HG03342 (cell line): ENCODE measurements around the gene XPR1.
"Not testable (repeated sequence)": the region's sequence is repeated elsewhere in the genome, so short reads cannot be mapped to it uniquely, and the experiment has no call there.

Experiments used
- ATAC-seq: cut with Tn5 transposase; IDR thresholded peaks from one replicate; pipeline ENCODE4 v1.9.1; 2021; ENCODE audit warnings: mild to moderate bottlenecking, moderate library complexity; ENCODE audit not compliant: unreplicated experiment

XPR1 gene

DNA sequence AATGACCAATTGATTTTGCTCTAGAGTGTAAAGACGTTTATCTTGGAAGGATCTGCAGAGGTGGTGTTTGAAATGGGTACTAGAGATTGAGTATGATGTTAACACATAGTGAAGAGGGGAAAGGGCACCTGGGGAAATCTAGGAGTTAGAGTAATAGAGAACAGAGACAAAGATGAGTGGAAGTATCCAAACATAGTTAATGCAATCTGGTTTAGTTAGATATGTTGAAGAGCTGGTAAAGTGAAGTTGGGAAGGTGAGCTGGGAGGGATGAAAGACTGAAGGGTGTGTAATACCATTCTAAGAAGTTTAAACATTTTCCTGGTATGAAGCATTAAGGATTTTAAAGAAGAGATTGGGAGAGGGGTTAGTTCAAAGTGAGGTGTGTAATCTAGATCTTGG lies 11.0 kb downstream of the XPR1 start:
- no peak for ATAC-seq

DNA sequence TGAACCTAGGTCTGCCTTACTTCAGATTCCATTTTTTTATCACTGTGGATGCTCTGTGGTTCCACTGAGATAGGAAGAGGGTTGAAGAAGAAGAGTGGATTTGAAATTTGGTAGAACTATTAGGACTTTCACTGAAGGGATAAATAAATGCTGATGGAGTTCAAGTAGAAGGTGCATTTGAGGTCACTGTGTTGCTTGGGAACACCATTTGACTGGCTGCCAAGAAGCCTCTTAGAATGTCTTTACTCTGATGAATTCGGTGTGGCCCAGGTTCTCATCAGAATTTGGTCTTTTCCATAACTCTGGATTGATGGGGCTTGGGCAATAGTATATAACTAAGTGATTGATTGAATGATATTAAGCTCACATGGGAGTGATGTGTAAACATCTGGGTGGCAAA lies 11.9 kb downstream of the XPR1 start:
- ATAC-seq = no peak

DNA sequence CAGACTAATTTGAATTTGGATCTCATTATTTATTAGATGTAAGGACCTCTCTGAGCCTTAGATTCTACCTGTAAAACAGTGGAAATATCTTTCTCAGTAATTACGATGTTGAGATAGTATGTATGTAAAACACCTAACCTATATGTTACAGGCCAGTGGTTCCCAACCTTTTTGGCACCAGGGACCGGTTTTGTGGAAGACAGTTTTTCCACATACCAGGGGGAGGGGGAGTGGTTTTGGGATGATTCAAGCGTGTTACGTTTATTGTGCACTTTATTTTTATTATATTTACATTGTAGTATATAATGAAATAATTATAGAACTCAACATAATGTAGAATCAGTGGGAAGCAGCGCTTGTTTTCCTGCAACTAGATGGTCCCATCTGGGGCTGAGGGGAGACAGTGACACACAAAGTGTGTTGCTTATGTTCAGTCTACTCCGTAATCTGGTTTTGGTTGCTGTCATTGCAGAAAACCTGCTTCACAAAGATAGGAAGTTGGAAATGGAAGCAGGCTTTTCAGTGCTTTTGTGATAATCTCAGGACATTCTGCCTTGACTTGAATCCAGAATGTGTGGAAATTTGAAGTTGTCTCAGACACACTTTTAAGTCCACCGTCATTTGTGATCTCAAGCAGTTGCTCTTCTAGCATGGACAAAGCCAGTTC lies 12.8 kb downstream of the XPR1 start:
- no peak for ATAC-seq

DNA sequence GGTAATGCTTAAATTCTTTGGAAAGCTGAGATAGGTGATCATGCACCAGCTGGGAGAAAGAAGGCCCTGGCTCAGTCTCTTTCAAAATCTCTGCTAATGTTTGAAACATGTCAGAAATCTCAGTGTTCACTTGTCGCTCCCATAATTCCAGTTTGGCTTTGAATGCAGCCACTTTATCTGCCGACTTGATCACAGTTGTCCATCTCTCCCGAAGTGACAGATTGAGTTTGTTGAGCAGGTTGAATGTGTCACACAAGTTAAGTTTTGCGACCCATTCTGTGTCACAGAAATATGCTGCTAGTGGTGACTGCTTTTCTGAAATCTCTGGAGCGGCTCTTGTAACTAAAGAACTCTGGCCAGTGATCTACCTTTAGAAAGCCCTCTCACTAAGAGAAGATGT lies 13.4 kb downstream of the XPR1 start:
- ATAC-seq = not testable (repeated sequence)

DNA sequence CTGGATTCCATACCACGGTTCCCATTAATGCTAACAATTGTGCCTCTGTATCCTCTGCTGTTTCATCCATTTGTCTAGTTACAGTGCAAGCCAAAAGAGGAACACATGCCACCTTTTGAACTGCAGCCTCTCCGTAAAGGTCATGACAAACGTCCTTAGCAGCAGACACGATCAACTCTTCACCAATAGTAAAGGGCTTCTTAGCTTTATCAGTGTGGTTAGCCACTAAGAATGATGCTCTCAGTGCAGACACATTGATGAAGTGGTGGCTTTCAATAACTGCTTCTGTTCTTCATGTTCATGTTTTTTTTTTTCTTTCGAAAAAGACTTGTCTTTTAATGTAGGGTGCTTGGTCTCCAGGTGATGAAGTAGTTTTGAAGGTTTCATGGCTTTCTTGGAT lies 14.3 kb downstream of the XPR1 start:
- no peak for ATAC-seq

DNA sequence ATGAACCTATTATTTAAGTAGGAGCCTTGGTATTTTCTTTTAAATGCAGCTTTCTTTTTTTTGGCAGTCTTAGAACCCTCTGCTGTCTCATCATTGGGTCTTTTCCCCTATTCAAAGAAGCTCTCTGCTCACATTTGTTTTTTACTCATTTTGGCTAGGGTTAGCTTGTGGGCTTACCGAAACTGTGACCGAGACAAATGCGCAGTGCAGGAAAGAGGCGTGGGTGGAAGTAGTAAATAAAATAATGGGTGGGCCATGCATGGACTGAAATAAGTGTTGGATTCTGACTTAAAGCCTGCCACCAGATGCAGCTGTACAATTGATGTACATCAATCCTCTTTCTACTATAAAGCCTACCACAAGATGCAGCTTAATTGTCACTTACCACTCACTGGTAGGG lies 14.7 kb downstream of the XPR1 start:
- no peak for ATAC-seq

DNA sequence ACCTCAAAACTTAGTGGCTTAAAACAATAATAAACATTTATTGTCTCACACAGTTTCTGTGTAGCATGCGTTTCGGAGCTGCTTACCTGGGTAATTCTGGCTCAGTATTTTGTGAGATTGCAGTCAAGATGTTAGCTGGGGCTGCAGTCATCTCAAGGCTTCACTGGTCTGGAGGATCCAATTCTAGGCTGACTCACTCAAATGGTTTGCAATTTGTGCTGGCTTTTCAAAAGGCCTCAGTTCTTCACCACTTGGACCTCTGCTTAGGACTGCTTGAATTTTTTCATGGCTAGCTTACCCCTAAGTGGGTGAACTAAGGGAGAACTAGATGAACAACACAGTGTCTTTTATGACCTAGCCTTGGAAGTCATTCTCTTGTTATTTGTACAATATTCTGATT lies 21.0 kb downstream of the XPR1 start:
- no peak for ATAC-seq

DNA sequence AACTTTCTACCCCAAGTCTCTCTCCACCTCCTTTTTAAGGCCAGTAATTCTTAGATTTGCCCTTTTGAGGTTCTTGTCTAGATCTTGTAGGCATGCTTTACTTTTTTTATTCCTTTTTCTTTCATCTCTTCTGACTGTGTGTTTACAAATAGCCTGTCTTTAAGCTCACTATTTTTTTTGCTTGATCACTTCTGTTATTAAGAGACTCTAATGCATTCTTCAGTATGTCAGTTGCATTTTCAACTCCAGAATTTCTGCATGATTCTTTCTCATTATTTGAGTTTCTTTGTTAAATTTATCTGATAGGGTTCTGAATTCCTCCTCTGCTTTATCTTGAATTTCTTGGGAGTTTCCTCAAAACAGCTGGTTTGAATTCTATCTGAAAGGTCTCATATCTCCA lies 30.9 kb downstream of the XPR1 start:
- no peak for ATAC-seq

DNA sequence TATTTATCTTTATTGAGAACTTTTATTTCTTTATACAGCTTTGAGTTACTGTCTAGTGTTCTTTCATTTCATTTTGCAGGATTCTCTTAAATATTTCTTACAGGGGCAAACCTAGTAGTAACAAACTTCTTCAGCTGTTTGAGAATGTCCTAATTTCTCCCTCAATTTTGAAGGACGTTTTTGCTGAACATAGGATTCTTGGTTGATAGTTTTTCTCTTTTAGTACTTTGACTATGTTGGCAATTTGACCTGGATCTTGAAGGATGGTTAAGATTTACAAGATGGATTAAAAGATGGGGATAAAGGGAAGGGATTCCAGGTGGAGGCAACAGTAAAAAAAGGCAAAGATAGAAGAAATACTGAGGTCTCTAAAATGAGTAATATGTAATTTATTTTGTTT lies 38.9 kb downstream of the XPR1 start:
- no peak for ATAC-seq

DNA sequence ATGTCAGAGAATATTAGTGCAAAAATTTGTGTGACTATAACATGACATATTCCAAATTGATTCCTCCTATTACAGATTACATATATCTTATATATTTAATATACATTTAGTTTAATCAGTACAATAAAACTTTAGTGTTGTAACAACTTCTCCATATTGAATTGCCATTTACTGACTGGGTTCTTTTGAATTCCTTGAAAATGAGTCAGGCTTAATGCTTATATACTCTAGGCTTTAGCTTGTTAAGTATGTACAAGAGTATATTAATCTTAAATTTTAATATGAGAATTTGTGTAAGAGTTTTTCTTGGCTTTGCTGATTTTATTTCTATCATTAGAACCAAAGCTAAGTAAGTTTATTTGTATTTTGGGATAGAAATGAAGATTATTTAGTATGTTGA lies 40.3 kb downstream of the XPR1 start:
- ATAC-seq = no peak

DNA sequence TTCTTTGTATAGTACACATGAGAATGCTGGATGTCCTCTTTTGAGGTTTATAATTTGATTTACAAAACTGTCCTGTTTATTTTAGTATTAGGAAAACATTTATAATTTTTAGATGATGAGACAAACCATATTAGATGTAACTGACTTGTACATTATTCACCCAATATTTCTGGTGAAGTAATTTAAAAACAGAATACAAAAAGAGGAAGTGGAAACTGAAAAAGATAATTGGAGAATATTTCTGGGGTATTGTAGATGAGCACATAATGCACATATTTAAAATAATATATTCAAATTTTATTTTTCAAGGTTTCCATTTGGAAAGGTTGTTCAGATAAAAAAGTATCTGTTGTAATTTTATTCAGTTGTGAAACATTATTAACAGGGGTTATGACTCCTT lies 40.7 kb downstream of the XPR1 start:
- ATAC-seq = no peak

DNA sequence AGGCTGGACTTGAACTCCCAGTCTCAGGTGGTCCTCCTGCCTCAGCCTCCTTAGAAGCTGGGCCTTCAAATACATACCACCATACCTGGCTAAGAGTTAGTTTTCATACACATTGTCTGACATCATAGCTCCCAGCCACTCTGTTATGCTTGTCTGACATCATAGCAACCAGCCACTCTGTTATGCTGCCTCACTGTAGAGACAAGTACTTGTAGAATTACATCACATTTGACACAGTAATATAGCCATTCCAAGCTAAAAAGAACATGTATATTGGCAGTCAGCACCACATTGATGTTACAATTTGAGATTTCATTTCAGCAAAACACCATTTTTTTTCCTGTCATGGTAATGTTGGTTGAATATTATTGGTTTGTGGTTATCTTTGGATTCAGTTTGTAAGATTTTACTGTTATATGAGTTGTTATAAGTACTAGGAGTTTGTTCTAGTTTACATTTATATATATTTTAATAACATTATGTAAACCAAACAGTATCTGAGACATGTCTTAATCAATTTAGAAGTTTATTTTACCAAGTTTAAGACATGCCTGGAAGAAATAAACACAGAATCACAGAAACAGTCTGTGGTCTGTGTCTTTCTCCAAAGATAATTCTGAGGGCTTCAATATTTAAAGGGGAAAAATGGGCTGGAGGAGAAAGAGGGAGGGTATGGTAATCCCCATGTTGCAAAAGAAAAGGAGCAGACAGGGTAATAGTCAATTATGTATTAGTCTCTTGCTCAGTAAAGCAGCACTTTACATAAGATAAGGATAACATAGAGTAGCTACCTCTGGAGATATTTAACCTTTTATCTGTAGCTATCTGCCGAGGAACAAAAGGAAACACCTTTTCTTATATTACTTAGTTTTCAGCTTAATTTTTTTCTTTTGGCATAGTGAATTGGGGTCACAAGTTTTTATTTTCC lies 43.0 kb downstream of the XPR1 start:
- ATAC-seq = no peak

DNA sequence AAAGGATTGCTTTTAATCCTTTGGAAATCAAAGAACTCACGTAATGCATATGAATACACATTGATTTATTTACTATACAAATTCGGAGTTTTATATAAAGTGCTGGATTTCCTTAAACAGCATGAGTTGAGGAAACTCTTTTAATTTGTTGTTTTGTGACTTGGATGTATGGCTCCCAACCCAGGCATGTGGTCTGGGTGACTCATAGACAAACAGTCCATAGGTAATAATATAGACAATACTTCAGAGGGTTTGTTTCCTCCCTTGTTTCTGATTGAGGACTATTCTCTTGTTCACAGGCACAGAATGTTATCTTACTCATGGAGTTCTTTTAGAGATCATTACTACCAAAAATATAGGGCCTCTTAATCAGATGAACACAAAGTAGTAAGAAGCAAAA lies 43.8 kb downstream of the XPR1 start:
- ATAC-seq = no peak

DNA sequence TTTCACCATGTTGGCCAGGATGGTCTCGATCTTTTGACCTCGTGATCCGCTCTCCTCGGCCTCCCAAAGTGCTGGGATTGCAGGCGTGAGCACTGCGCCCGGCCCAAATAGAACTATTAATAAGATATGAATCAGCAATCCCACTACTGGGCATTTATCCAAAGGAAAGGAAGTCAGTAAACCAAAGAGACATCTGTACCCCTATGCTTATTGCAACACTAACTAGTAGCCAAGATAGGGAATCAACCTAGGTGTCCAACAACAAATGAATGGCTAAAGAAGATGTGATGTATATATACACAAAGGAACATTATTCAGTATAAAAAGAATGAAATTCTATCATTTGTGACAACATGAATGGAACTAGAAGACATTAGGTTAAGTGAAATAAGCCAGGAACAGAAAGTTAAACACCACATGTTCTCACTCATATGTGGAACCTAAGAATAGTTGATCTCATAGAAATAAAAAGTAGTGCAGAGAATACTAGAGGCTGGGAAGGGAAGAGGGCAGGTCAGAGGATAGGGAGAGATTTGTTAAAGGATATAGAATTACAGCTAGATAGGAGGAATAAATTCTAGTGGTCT lies 48.8 kb downstream of the XPR1 start:
- ATAC-seq = no peak

DNA sequence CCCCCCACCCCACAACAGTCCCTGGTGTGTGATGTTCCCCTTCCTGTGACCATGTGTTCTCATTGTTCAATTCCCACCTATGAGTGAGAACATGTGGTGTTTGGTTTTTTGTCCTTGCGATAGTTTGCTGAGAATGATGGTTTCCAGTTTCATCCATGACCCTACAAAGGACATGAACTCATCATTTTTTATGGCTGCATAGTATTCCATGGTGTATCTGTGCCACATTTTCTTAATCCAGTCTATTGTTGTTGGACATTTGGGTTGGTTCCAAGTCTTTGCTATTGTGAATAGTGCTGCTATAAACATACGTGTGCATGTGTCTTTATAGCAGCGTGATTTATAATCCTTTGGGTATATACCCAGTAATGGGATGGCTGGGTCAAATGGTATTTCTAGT lies 51.3 kb downstream of the XPR1 start:
- not testable (repeated sequence) for ATAC-seq

DNA sequence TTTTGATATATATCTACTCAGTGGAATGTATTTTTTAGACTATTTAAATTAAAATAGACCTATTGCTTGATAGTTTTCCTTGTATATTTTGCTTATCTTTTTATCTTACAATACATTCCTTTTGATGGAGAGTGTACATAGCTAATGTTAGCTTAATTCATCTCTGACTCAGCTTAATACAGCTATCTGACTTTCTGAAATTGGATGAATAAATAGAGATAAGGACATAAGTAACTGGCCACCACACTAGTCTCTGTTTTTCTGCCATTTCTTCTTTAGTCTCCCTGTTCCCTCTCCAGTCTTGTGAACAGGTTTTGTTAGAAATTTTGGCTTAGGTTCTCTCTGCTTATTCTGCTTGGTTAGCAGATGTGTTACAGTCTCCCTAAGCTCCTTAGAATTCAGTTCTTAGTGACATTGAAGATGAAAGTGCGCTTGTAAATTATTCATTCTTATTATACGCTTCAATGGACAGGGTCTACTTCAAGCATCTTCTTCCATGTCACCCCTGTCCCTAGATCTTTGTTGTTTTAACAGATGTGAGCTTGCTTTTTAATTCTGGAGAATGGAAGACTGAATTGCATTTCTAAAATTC lies 59.6 kb downstream of the XPR1 start:
- no peak for ATAC-seq

DNA sequence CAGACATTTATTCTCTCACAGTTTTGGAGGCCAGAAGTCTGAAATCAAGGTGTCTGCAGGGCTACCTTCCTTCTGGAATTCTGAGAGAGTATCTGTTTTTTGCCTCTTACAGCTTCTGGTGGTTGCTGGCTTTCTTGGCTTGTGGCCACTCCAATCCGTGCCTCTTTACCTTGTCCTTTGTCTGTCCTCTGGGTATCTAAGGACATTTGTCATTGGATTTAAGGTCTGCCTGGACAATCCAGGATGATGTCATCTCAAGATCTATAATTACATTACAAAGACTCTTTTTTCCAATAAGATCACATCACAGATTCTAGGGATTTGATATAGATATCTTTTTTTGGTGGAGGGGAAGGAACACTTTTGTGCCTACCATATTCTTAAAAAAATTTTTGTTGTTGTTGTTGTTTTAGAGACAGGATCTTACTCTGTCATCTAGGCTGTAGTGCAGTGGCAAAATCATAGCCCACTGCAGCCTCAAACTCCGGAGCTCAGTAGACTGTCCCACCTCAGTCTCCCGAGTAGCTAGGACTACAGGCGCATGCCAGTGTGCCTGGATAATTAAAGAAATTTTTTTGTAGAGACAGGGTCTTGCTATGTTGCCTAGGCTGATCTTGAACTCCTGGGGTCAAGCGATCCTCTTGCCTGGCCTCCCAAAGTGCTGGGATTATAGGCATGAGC lies 61.9 kb downstream of the XPR1 start:
- no peak for ATAC-seq

DNA sequence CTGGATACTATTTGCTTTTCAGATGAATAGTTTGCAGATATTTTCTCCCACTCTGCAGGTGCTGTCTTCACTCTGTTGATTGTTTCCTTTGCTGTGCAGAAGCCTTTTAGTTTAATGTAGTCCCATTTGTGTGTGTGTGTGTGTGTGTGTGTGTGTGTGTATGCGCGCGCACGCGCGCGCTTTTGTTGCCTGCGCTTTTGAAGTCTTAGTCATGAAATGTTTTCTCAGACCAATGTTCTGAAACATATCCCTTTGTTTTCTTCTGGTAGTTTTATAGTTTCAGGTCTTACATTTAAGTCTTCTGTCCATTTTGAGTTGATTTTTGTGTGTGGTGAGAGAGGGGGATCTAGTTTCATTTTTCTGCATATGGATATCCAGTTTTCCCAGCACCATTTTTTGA lies 63.5 kb downstream of the XPR1 start:
- no peak for ATAC-seq

DNA sequence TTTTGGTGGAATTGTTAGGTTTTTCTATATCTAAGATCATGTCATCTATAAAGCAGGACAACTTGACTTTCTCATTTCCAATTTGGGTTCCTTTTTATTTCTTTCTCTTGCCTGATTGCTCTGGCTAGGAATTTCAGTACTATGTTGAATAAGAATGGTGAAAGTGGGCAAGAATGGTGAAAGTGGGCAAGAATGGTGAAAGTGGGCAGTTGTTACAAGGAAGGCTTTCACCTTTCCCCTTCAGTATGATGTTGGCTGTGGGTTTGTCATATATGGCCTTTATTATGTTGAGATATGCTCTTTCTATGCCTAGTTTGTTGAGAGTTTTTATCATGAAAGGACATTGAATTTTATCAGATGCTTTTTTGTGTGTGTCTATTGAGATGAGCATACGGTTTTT lies 64.5 kb downstream of the XPR1 start:
- ATAC-seq = no peak

DNA sequence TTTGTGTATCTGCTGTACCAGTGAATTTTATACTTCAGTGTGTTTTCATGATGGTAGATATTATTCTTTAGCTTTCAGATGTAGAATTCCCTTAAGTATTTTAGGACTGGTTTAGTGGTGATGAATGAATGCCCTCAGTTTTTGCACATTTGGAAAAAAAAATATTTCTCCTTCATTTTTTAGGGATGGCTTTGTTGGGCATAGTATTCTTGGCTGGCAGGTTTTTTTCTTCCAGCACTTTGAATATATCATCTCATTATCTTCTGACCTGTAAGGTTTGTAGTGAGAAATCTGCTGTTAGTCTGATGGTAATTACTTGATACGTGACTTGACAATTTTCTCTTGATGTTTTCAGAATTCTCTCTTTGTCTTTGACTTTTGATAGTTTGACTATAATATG lies 66.8 kb downstream of the XPR1 start:
- no peak for ATAC-seq

DNA sequence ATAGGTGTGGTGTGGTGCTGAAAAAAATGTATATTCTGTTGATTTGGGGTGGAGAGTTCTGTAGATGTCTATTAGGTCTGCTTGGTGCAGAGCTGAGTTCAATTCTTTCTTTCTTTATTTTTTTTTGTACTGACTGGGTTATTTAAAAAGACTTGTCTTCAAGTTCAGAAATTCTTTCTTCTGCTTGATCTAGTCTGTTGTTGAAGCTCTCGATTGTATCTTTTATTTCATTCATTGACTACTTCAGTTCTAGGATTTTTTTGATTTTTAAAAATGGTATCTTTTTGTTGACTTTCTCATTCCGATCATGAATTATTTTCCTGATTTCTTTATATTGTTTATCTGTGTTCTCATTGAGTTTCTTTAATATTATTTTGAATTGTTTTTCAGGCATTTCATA lies 70.6 kb downstream of the XPR1 start:
- ATAC-seq = not testable (repeated sequence)
